ENCODE data around the gene SLC43A1. TPM values are rescaled to one million over a fixed set of nuclear protein-coding genes. Genes with fewer than 3 reads are reported as not detected.

Gene SLC43A1
- total and polyA plus RNA-seq, 2 of the 4 experiments (the other 2 are of a cell fraction) = 10.0 to 17.0 TPM

GRCh38 chr11:57545883-57546282 is 30.4 kb upstream of the SLC43A1 start:
- intact Hi-C loops (cut with micrococcal nuclease) (no loop called here), in situ Hi-C loops (cut with MboI; ENCODE audit: low sequenced_read_pairs) (no loop called here), dilution Hi-C loops (cut with HindIII; ENCODE audit: low sequenced_read_pairs, unreplicated experiment) (no loop called here)
- no peak for DNase-seq
- Histone ChIP-seq H3K36me3 (ENCODE audit: control insufficient read depth, insufficient read depth, low read length) (peaks cover 15% of the 10 kb centered on the region), H4K8ac (ENCODE audit: low read depth in 2 of 2, low read length in 2 of 2) (no peak overlapping the region), H2AK5ac (ENCODE audit: low read depth, low read length) (no peak overlapping the region), H2BK20ac (ENCODE audit: low read depth, low read length) (no peak overlapping the region), H3K27me3 (ENCODE audit: control insufficient read depth, insufficient read depth, low read length) (peaks cover 11% of the 10 kb centered on the region), H3K9me3 (ENCODE audit: control insufficient read depth, insufficient read depth, low read length) (no peaks in the 10 kb centered on the region), H3K4me3 (ENCODE audit: insufficient read depth, low read depth, low read length) (no peak overlapping the region), H3K14ac (replicated peaks; ENCODE audit: low read depth, low read length) (no peak overlapping the region), H4K91ac (ENCODE audit: insufficient read depth, low read depth, low read length) (no peak overlapping the region), H3K9ac (ENCODE audit: low read depth, low read length) (no peak overlapping the region), H3K4ac (ENCODE audit: low read depth, low read length) (no peak overlapping the region), H3K4me1 (ENCODE audit: control insufficient read depth, insufficient read depth, low read length) (no peaks in the 10 kb centered on the region), H3K56ac (ENCODE audit: extremely low read depth, insufficient read depth, low read length) (no peak overlapping the region), H2BK15ac (ENCODE audit: low read depth, low read length) (no peak overlapping the region), H4K5ac (ENCODE audit: low read depth, low read length) (no peak overlapping the region), H2AK9ac (replicated peaks; ENCODE audit: low read depth, low read length, poor library complexity) (no peak overlapping the region), H2BK120ac (ENCODE audit: low read depth, low read length) (no peak overlapping the region), H2AFZ (replicated peaks; ENCODE audit: low read length, poor library complexity) (no peak overlapping the region), H3K9me1 (ENCODE audit: insufficient read depth, low read length) (no peaks in the 10 kb centered on the region), H3K4me2 (ENCODE audit: low read depth, low read length) (no peak overlapping the region), H3K79me1 (ENCODE audit: low read depth in 1 of 2, low read length in 2 of 2) (no peaks in the 10 kb centered on the region), H2BK5ac (ENCODE audit: low read depth, low read length, poor library complexity, severe bottlenecking) (no peak overlapping the region), H3K18ac (ENCODE audit: low read depth, low read length) (no peak overlapping the region), H4K20me1 (ENCODE audit: insufficient read depth, low read length) (no peaks in the 10 kb centered on the region), H3K27ac (ENCODE audit: insufficient read depth, low read length) (no peak overlapping the region), H3K23ac (ENCODE audit: low read depth, low read length) (no peak overlapping the region)
- TF ChIP-seq SMC3 (IDR thresholded peaks at IDR 0.05; ENCODE audit: low read depth, low read length) = no peak
- TF ChIP-seq CTCF (conservative IDR thresholded peaks at IDR 0.05; ENCODE audit: low read depth, low read length) = no peak
- no peak for TF ChIP-seq MAFK (IDR thresholded peaks at IDR 0.05; ENCODE audit: low read depth, low read length)
- no peak for TF ChIP-seq RAD21 (IDR thresholded peaks at IDR 0.05; ENCODE audit: low read length)
- TF ChIP-seq NFE2L2 (IDR thresholded peaks at IDR 0.05; ENCODE audit: low read depth, low read length) = no peak
- TF ChIP-seq RCOR1 (IDR thresholded peaks at IDR 0.05; ENCODE audit: insufficient replicate concordance, low read length) = no peak
- no peak for TF ChIP-seq BHLHE40 (IDR thresholded peaks at IDR 0.05; ENCODE audit: low read depth, low read length)
- no peak for TF ChIP-seq CEBPB (IDR thresholded peaks at IDR 0.05; ENCODE audit: low read depth, low read length)
- no peak for TF ChIP-seq ELK1 (IDR thresholded peaks at IDR 0.05; ENCODE audit: borderline replicate concordance, low read depth, low read length)
- TF ChIP-seq POLR2A (IDR thresholded peaks at IDR 0.05; ENCODE audit: low read depth, low read length) = no peak
- TF ChIP-seq CHD1 (IDR thresholded peaks at IDR 0.05; ENCODE audit: low read depth, low read length) = no peak
- no peak for TF ChIP-seq RFX5 (IDR thresholded peaks at IDR 0.05; ENCODE audit: low read depth, low read length)
- no peak for TF ChIP-seq USF2 (IDR thresholded peaks at IDR 0.05; ENCODE audit: low read depth, low read length)
- 80% methylated on average over 1 of the region's 13 CpGs; no CpG with 5 or more reads in 1 of the 2 experiments for WGBS, 2 experiments (ENCODE audit: extremely low coverage in 2 of 2, insufficient read length in 1 of 2)
- POLR2A ChIA-PET (ENCODE audit: unreplicated experiment) = no interaction called here
- BruUV-seq (replicated peaks) = no TSS peak
- CTCF ChIA-PET = no interaction called here
- ATAC-seq (ENCODE audit: low read depth) = no peak
